Bronchial epithelial cell (primary cell): ENCODE data around the gene SULF2. TPM values are rescaled to one million over a fixed set of nuclear protein-coding genes. Genes with fewer than 3 reads are reported as not detected.

ENCODE experiments used
- DNase-seq: peaks from one replicate; pipeline ENCODE4 v3.0.0-alpha.2; 2010; ENCODE audit warnings: low read depth
- FAIRE-seq: peaks from 2 replicates; lab custom pipeline; 2011; peaks lifted over from hg19 to GRCh38; lab: Jason Lieb, UNC
- H3K27me3 ChIP-seq: 2 replicates; pipeline ENCODE4 v1.5.1; 2011; ENCODE audit warnings: low read length; ENCODE audit not compliant: control insufficient read depth, insufficient read depth
- H3K36me3 ChIP-seq: 2 replicates; pipeline ENCODE4 v1.5.1; 2011; ENCODE audit warnings: low read length; ENCODE audit not compliant: control insufficient read depth, insufficient read depth
- H3K4me3 ChIP-seq: 2 replicates; pipeline ENCODE4 v1.5.1; 2011; ENCODE audit warnings: mild to moderate bottlenecking, low read depth, low read length, control low read depth
- CTCF ChIP-seq: IDR thresholded peaks from 2 replicates; pipeline ENCODE4 v1.5.1; 2011; ENCODE audit warnings: mild to moderate bottlenecking, moderate library complexity, low read length, control low read depth, inconsistent platforms; ENCODE audit not compliant: insufficient read depth, severe bottlenecking
- total RNA-seq: library from RNA; depleted of rRNA; stranded (reverse); fragments of >200 nt; gene quantifications from 2 replicates; pipeline ENCODE4 v1.2.1, GENCODE V29; 2014

Gene SULF2
- total RNA-seq, 1 donor from 2014 or later: 31.6 TPM

- H3K36me3 ChIP-seq: peaks cover 6% of the 10 kb centered on the region
These were observed 48.6 kb downstream of the SULF2 start for GRCh38 chr20:47736570-47737152.

DNA sequence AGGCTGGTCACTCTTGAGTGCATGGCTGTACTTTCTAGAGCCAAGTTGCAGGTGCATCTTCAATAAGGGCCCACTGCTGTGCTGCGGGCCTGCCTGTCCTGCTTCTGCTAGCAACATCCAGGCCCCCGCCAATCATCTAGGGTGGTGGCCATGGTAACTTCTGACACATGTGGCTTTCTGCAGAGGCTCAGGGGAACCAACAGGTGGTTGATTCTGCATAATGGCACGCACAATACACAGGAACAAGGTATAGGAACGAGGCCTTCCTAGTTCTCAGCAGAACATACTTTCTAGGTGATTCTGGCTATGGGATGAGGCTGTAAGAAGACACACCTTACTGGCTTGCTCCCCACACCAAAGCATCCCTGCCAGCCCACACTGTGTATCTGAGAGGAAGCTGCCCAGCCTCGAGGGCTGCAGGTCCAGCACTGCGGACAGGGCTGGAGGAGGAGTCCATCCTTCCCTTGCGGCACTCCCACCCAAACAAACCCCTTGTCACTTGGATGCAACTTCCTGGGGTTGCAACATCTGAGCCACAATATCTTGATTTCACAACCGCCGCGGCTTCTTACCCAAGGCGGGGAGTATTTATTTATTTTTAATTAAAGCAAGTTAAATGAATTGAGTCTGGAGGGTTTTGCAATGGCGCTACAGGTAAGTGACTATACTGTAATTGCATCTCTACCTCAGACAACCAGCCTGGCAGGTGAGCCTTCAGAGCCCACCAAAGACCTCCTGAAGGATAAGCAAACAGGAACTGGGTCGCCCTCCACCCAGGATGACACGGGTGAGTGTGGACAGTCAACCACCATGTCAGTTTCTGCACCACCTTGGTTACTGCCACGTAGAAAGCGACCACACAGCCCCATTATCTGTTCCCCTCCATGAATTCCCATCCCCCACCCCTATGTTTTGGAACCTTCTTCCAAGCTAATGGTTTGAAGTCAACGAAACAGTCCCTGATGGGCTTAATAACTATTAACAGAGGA lies 49.6 kb downstream of the SULF2 start:
- TF ChIP-seq CTCF: no peak
- Histone ChIP-seq H3K27me3 (no peaks in the 10 kb centered on the region), H3K36me3 (peaks cover 7% of the 10 kb centered on the region), H3K4me3 (no peak overlapping the region)
- DNase-seq (no peak), FAIRE-seq (no peak)

More at GRCh38 chr20:47736570-47737152, 48.6 kb downstream of the SULF2 start:
- no peak for TF ChIP-seq CTCF
- FAIRE-seq (peak; percentile 32), DNase-seq (no peak)
- H3K4me3 ChIP-seq: no peak overlapping the region
- H3K27me3 ChIP-seq: no peaks in the 10 kb centered on the region

DNA sequence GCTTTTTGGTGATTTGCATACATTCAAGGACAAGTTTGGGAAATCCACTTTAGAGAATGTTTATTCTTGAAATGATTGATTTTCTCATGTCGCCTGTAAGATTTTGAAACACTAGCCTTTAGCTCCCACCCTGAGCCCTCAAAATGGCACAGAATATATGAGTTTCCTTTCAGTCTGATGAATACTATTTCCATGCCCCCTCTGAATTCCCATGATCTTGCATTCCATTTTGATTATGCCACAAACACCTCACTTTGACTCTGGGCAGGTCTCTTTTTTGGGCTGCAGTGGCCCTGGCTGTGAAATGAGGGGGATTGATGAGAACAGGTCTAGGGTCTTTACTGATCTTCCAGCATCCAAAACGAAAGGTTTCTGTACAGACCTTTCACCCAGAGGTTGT lies 50.4 kb downstream of the SULF2 start:
- no peaks in the 10 kb centered on the region for H3K27me3 ChIP-seq
- DNase-seq (no peak), FAIRE-seq (no peak)
- H3K4me3 ChIP-seq: no peak overlapping the region
- peaks cover 9% of the 10 kb centered on the region for H3K36me3 ChIP-seq
- no peak for TF ChIP-seq CTCF

DNA sequence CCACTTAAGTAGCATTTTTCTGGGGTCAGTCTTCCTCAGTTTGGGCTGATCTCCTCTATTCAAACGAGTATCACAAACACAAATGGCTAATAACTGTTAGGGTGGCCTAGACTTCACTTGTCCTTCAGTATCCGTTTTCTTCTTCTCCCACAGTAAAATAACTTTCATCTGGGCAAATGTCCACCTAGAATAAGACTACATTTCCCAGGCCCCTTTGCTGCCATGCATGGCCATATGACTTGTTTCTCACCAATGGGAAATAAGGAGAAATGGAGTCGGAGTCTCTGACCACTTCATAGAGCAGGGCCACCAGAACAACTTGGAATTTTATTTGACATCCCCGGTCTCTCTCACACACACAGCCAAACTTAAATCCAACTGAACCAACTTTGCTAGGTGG lies 51.4 kb downstream of the SULF2 start:
- peaks cover 9% of the 10 kb centered on the region for H3K36me3 ChIP-seq
- H3K27me3 ChIP-seq: no peaks in the 10 kb centered on the region
- TF ChIP-seq CTCF: no peak
- FAIRE-seq: no peak
- no peak for DNase-seq
- H3K4me3 ChIP-seq: no peak overlapping the region

- no peak overlapping the region for H3K4me3 ChIP-seq
- H3K36me3 ChIP-seq: peaks cover 8% of the 10 kb centered on the region
- DNase-seq (peak; percentile 12), FAIRE-seq (no peak)
- H3K27me3 ChIP-seq: no peaks in the 10 kb centered on the region
- TF ChIP-seq CTCF: no peak
These were observed 54.5 kb downstream of the SULF2 start for GRCh38 chr20:47730744-47731143.
